Measurements from ENCODE around the gene GOLIM4.
"Not testable (repeated sequence)": the region's sequence is repeated elsewhere in the genome, so short reads cannot be mapped to it uniquely, and the experiment has no call there.

The GOLIM4 gene

GRCh38 chr3:168044049-168044448 lies 51.7 kb downstream of the GOLIM4 start:
- no peak for DNase-seq

DNA sequence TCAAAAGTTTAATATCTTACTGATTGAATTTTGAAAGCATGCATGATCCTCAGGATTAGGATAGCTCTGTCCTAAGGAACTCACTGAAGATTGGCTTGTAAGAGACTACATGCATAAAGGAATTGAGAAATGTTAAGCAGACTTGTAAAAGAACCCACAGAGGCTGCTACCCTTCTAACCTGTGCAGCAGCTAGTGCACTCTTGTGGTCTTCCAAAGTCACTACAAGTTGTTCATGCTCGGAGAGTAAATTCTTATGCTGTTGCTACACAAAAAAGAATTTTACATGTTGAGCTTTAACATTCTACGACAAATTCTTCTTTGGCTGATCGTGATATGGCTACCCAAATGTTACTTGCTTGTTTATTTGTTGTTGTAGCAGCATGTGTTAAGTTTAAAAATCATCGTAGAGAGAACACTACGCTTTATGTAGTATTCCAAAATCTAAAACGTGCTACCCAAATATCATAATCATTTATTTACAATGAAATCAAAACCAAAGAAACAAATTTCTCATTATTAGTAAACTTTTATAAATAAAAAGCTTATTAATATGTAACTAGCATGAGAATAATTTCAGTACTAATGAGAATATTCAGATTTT lies 55.0 kb downstream of the GOLIM4 start:
- DNase-seq, result no peak

DNA sequence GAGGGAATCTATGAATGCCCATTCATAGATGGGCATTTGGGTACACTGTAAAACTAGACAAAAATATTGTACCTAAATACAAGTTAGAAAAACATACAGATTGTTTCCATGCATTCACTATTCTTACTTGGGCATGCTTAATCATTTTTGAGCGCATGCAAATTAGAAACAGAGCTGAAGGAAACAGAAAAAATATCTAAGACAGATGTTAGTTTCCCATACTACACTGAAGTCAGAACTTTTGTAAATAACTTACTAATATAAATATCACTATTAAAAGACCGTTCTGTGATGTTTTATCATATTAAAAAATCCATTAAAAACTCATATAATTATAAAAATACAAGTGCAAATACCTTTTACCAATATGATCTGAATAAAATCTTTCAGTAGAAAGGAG lies 58.7 kb downstream of the GOLIM4 start:
- no peak for DNase-seq

DNA sequence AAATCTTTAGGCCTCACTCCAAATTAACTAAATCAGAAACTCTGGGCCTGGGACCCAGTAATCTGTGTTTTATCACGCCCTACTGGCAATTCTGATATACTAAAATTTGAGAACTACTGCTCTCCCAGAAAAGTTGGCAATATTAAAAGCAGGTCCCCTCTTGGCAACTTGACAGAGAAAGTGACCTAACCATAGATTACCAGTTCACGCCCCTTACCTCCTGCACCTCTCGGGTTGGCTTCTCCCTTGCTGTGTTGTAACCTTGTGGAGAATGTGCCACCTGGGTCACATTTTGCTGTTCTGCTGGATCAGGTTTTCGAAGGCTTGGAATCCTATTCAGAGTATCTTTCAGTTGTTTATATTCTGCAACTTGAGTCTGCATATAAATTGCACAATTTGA lies 59.1 kb downstream of the GOLIM4 start:
- no peak for DNase-seq

GRCh38 chr3:168034152-168034928 lies 61.4 kb downstream of the GOLIM4 start:
- DNase-seq, result no peak

- DNase-seq, result no peak
Measured at GRCh38 chr3:168030577-168030976, 65.1 kb downstream of the GOLIM4 start.

DNA sequence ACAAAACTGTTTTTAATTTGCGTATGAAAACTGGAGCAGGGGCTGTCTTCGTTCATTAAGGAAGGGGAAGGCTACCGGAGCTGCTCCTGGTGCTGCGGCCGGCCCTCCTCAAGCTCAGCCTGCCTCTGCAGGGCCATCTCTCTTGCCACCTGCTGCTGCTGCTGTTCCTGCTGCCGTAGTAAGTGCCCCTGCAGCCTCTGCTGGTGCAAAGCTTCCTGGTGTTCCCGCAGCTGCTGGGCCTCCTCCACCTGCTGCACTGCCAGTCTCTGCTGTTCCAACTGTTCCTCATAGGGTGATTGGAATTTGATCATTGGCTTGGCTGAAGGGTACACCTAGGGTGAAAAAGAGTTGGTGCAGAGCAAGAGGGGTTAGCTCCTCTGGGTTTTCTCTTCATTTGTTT lies 66.0 kb downstream of the GOLIM4 start:
- DNase-seq, result no peak

DNA sequence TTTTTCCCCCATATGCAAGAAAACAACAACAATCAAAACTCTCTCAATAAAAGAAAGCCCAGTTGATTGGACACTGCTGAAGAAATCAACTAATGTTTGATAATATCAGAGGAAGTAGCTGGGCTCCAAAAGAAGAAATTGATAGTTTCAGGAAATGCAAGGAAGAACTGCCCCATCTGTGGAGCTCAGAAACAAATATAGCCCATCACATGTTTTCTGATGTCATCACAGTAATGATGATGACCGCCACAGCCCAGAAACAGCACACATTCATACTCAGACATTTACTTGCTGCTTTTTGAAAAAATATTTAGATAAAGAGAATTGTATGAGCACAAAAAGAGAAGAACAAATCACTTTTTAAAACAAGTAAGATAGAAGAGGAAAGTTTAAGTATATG lies 67.6 kb downstream of the GOLIM4 start:
- DNase-seq, result no peak

- DNase-seq, result no peak
Measured at GRCh38 chr3:168026764-168027163, 69.0 kb downstream of the GOLIM4 start.

DNA sequence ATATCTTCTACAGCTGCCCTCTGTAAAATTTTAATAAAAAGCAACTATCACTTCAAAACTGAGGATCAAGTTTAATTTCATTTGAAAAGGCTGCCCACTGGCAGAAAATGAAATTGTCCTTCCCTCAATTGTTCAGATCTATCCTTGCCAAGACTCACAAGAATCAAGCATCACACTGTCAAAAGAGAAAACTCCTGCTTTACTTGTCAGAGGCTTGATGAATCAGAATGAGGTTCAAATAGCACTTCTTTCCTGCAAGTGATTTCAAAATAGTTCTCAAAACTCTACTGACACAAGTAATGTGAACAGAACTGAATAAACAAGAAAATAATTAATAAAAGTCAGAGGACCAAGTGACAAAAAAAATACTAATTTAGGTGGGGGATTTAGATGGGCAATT lies 70.6 kb downstream of the GOLIM4 start:
- no peak for DNase-seq

DNA sequence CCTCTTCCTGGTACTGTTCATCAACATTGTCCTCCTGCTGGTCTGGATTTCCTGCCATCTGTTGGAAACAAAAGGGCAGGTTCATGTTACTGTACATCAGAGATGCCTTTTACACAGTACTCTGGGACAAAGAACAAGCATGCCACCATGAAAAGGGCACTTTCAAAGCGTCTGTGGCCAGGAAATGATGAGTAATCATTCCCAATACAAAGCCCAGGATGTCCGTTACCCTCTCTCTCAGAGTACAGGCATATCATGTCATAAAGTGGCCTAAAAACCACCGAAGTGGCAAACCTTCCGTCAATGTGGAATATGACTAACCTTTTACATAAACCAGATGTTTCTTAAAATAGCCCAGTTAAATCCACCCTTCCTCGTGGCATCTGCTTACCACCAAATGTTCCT lies 71.2 kb downstream of the GOLIM4 start:
- no peak for DNase-seq

- DNase-seq, result no peak
Measured at GRCh38 chr3:168021737-168022450, 73.8 kb downstream of the GOLIM4 start.

DNA sequence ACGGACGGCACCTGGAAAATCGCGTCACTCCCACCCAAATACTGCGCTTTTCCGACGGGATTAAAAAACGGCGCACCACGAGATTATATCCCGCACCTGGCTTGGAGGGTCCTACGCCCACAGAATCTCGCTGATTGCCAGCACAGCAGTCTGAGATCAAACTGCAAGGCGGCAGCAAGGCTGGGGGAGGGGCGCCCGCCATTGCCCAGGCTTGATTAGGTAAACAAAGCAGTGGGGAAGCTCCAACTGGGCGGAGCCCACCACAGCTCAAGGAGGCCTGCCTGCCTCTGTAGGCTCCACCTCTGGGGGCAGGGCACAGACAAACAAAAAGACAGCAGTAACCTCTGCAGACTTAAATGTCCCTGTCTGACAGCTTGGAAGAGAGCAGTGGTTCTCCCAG lies 84.4 kb downstream of the GOLIM4 start:
- DNase-seq, result not testable (repeated sequence)

GRCh38 chr3:168006584-168006983 lies 89.1 kb downstream of the GOLIM4 start:
- DNase-seq, result no peak

GRCh38 chr3:168003911-168004310 lies 91.8 kb downstream of the GOLIM4 start:
- DNase-seq, result no peak

DNA sequence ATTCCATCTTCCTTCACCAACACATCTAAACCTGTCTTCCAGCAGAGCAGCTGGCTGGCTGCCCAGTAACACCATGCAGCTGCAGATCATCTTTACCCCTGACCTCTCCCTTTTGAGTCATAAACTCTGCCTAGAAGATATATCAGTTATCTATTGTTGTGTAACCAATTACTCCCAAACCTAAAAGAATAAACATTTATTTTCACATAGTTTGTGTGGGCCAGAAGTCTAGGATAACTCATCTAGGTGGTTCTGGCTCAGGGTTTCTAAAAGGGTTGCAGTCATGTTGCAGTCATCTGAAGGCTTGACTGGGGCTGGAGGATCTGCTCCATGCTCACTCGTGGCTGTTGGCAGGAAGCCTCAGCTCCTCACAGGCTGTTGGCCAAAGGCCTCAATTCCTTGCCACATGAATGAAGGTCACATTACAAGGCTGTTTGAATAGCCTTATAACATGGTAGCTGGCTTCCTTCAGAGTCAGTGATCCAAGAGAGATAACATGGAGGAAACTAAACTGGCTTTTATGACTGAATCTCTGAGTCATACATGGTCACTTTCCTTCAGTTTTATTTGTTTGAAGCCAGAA lies 92.8 kb downstream of the GOLIM4 start:
- DNase-seq, result no peak

GRCh38 chr3:168001244-168001643 lies 94.5 kb downstream of the GOLIM4 start:
- DNase-seq, result no peak

- DNase-seq, result no peak
Measured at GRCh38 chr3:167998253-167998652, 97.5 kb downstream of the GOLIM4 start.

DNA sequence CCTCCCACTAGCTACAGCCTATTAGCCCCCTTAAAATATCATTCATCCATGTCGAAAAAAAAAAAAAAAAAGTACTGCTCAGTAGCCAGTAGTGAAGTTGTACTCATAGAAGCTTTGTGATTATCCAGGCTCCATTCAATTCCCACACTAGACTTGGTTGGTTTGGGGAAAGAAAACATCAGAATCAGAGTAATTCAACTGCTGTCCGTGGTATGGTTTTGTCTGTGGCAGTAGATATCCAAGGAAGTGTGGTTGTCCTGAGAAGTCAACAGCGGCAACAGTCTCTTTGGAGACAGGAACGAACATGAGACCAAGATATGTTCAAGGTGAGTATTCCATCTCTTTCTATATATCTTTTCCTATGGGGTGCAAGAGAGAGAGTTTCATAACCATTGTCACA lies 99.2 kb downstream of the GOLIM4 start:
- DNase-seq, result no peak

DNA sequence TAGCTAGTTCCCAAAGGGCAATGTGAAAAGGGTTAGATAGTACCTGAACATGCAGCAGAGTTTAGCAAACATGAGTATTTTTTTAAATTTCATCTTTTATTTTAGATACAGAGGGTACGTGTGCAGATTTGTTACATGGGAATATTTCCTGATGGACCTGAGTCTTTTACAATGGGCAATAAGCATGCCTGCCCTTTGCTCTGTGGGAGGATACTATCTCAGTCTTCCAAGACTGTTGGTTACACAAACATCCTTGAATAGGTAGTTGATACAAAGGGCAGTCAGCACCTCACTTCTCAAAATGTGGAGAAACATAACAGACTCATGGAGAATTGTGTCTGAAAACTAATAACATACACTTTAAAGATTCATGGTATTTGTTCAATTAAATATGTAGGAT lies 103.3 kb downstream of the GOLIM4 start:
- no peak for DNase-seq

GRCh38 chr3:167991213-167991612 lies 104.5 kb downstream of the GOLIM4 start:
- no peak for DNase-seq

GRCh38 chr3:167989999-167990398 lies 105.7 kb downstream of the GOLIM4 start:
- DNase-seq, result no peak

- no peak for DNase-seq
Measured at GRCh38 chr3:167989066-167989465, 106.7 kb downstream of the GOLIM4 start.

DNA sequence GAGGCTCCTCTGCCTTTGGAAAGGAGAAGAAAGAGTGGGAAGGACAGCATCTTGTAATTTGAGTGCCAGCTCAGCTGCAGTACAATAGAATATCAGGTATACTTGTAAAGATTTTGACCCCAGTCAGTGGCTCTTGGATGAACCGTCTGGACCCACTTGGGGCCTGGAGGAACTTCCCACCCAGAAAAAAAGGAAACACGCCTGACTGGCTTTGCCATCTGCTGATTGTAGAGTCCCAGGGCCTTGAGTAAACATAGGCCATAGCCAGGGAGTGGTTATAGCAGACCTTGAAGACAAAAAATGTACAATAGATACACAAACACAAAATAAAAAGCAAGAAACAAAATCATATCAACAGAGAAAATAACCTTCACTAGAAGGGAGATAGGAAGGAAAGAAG lies 112.1 kb downstream of the GOLIM4 start:
- no peak for DNase-seq
